NCI-H69 (cell line): ENCODE results near the gene TRIM4.

Experiments
- DNase-seq: peaks from one replicate; lab custom pipeline; 2025; lab: John Stamatoyannopoulos, UW

TRIM4 gene

DNA sequence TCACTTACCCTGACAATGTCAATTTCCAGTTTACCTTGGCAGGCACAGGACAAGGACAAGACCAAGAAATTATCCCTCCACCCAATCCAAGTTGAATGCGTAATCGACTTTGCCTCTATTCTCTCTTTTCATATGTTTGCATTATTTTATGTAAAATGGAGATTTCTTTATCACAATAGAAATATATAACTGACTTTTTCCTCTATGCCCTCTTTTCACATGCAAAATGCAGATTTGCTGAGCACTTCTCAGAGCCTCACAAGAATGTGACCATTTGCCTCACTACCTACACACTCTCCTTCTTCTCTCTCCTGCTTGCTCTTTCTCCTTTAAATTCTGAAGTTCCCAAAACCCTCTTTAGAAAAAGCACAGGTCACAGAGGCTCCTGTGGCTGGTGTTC, 76.4 kb downstream of the TRIM4 start:
- no peak for DNase-seq
